ENCODE data around the gene CUX1.

GRCh38 chr7:102154425-102154824 lies 337.0 kb downstream of the CUX1 start:
- no peak for TF ChIP-seq CTCF (IDR thresholded peaks at IDR 0.05)
- TF ChIP-seq POLR2A (IDR thresholded peaks at IDR 0.05) = no peak
